ENCODE results near the gene GOLGA6L10.
"Not testable (repeated sequence)": the region's sequence is repeated elsewhere in the genome, so short reads cannot be mapped to it uniquely, and the experiment has no call there.

Gene GOLGA6L10, protein sequence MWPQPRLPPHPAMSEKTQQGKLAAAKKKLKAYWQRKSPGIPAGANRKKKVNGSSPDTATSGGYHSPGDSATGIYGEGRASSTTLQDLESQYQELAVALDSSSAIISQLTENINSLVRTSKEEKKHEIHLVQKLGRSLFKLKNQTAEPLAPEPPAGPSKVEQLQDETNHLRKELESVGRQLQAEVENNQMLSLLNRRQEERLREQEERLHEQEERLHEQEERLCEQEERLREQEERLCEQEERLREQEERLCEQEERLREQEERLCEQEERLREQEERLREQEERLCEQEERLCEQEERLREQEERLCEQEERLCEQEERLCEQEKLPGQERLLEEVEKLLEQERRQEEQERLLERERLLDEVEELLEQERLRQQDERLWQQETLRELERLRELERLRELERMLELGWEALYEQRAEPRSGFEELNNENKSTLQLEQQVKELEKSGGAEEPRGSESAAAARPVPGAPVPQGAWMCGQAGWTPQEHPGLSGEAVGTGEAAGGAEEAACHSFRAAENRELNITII

DNA sequence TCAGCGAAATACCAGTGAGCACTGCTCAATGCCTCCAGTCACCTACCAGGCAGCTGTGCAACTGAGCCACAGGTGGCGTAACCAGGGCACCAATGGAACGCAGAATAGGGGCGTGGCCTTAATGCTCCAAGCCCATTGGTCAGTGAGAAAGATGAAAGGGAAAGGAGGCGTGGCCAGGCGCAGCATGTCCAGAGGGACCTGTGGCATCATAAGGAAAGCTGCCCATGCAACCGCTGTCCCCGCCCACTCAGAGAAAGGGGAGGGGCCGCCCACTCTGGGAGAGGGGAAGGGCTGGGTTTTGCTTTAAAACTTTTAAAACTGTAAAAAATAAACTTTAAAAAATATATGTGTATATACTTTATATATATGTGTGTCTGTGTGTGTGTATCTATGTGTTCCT lies at the start of gene GOLGA6L10:
GOLGA6L10 (minus strand) TSS at position 101 of the 400 bp plus-strand sequence; CDS start at position 1, 100 bp downstream.
- not testable (repeated sequence) for DNase-seq

DNA sequence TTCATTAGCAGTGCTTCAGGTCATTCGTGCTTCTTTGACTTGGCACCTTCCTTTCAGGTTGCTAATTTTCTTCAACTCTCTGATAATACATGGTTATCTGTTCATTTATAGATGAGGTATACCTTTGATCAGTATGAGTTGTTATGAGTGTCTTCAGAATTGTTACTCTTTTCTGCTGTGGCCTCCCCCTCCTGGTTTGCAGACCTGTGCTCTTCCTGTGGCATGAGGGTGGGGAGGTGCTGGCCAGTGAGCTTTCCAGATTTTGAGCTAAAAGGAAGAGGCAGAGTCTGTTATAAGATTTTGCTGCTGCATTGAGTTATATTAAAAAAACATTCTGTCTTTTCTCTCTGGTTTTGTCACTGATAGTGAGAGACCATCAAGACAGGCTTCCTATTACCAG lies 49.5 kb upstream of the GOLGA6L10 start:
- no peak for DNase-seq

DNA sequence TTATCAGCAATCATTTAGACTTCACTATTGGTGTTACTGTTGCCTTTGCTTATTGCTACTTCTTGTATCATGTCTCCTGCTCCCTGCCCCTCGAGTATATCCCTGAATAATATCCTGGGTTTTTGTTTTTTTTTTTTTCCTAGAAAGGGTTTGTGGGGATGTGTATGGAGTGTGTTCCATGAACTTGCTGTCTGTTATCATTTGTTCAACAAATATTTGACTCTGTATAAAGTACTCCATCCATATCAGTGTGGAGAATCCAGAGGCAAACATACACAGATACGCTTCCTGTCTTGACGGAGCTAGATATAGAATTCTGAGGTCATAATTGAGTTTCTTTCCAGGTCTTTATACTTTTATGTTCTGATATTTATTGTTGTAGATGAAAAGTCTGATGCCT lies 48.5 kb upstream of the GOLGA6L10 start:
- DNase-seq, result no peak

DNA sequence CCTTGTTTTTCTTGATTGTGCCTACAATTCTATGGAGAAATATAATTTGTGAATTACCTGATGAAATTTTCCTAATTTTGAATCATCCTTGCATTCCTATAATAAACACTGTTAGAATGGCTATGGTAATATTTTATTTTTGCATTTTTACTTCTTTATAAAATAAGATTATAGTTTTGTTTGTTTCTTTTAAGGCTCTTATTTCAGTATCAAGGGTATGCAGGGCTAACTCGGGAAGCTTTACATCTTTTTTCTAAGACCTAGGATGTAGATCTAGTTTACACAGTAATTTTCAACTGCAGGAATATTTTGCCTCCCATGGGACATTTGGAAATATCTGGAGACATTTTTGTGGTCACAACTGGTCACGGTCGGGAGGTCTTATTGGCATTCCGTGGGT lies 46.5 kb upstream of the GOLGA6L10 start:
- DNase-seq, result not testable (repeated sequence)

DNA sequence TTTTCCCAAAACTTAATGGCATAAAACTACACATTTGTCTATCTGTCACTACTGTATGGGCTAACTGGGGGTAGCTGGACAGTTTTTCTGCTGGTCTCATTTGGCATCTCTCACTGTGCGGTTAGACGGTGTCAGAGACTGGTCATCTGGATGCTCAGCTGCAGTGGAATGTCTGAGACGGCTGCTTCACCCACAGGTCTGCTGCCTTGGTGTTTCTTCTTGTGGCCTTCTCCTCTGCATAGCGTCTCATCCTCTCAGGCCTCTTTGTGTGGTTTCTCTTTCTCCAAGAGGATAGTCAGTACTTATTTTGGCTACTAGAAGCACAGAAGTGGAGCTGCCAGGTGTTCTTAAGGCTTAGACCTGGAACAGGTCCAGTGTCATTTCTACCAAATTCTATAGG lies 44.4 kb upstream of the GOLGA6L10 start:
- no peak for DNase-seq

DNA sequence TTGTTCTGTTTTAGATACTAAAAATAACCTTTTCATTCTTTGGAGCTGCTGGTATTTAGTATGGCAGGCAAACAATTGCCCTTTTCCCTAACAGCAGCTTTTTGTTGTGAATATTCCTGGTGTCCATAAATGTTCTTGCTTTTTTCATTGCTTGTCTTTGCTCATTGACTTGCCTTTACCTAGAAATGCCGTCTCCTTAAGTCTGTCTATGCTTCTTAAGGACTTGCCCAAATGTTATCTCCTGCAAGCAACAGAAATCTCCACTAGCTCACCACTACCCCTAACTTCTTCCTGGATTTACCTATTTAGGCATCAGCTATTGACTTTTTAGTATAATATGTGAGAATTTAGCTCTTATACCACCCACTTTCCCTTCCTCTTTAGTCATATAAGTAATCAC lies 42.8 kb upstream of the GOLGA6L10 start:
- not testable (repeated sequence) for DNase-seq

DNA sequence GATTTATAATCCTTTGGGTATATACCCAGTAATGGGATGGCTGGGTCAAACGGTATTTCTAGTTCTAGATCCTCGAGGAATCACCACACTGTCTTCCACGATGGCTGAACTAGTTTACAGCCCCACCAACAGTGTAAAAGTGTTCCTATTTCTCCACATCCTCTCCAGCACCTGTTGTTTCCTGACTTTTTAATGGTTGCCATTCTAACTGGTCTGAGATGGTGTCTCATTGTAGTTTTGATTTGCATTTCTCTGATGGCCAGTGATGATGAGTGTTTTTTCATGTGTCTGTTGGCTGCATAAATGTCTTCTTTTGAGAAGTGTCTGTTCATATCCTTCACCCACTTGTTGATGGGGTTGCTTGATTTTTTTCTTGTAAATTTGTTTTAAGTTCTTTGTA lies 40.9 kb upstream of the GOLGA6L10 start:
- not testable (repeated sequence) for DNase-seq

DNA sequence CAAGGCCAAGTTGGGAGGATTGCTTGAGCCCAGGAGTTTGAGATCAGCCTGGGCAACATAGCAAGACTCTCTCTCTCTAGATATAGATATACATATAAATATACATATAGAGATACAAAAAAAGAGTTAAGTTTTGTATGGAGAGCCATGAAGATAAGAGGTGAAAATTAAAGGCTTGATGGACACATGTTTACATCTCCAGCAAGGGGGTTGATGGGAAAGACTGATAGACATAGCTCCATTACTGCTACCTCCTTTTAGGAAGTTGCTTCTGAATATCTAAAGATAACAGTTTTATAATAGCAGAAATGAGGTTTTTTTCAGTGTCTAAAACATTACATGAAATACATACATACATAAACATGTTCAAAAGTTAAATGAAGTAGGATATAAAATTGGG lies 37.9 kb upstream of the GOLGA6L10 start:
- not testable (repeated sequence) for DNase-seq

DNA sequence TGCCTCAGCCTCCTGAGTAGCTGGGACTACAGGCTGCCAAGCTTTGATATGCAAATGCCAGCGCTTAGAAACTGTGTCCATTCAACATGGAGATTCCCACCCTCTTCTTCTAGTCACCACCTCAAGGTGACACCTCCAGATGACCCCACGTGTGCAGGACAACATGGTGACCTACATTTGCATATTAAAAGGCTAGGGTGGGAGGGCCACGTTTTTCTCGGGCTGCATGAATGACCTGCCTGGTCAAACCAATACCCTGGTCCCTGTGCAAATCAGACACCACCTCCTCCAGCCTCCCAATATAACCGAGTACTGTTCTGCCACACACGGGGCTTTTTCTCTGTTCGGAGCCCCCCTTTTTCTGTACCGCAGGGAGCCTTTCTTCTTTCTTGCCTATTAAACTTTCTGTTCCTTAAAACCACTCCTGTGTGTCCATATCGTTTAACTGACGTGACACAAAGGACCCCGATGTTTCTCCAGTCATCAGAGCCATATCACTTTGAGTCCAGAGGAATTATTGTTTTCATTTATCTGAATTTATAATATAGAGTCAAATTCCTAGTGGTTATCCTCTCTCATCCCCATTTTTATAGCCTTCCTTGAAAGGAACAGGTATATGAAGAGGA lies 32.2 kb upstream of the GOLGA6L10 start:
- not testable (repeated sequence) for DNase-seq

DNA sequence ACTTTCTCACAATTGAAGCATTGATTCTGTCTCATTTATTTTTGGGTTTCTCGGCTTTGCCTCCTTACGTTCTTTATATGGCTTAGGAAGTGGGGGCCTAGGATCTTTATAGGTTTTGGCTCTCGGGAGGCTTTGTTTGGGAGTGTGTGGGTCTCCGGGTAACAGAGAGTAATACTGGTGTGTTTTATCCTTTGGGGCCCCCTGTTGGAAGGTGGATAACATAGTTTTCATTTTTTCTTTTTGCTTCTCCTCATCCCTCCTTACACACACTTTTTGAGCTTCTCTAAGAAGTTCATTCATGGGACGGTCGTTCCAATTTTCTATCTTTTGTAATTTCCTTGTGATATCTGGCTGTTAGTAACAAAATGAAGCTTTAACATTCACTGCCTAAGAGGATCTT lies 30.3 kb upstream of the GOLGA6L10 start:
- not testable (repeated sequence) for DNase-seq

DNA sequence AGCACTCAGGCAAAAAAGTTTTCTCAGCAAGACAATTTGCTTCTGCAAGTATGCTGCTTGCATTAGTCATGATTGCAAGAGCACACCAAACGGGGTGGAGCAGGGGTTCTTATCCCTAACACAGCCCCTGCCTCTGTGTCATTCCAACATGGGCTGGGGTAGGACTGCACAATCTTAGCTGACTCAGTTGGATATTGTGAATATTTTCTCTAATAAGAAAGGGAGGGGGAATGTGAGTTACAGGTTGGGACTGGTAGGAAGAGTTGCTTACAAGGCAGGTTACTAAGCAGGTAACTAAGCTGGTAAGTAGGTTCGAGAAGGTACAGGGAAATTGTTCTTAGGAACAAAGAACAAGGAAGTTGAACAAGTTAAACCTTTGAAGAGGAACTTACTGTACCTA lies 24.4 kb upstream of the GOLGA6L10 start:
- not testable (repeated sequence) for DNase-seq

DNA sequence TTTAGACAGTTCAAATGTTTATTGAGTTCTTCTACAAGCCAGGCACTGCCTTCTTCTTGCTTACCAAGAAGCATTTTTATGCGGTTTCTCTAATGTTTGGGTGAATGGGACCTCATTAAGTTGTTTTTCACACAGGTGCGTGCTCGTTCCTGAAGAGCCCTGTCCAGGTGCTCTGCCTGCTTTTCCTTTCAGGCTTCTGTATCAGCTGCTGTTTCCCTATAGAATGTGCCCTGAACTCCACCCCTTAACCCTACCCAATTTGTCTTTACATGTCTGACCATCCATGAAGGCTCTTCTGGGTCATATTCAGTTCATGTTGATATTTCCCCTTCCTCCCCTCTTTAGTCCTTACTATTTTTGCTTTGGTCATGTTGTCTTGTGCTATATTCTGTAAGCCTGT lies 22.4 kb upstream of the GOLGA6L10 start:
- DNase-seq, result no peak

DNA sequence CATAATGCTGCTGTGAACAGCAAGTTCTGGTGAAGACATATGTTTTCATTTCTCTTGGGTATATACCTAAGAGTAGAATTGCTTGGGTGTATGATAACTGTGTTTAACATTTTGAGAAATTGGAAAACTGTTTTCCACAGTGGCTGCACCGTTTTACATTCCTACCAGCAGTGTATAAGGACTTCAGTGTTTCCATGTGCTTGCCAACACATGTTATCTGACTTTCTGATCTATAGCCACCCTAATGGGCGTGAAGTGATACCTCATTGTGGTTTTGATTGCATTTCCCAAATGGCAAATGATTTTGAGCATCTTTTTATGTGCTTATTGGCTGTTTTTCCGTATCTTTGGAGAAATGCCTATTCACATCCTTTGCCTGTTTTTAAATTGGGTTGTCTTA lies 18.5 kb upstream of the GOLGA6L10 start:
- DNase-seq, result not testable (repeated sequence)

DNA sequence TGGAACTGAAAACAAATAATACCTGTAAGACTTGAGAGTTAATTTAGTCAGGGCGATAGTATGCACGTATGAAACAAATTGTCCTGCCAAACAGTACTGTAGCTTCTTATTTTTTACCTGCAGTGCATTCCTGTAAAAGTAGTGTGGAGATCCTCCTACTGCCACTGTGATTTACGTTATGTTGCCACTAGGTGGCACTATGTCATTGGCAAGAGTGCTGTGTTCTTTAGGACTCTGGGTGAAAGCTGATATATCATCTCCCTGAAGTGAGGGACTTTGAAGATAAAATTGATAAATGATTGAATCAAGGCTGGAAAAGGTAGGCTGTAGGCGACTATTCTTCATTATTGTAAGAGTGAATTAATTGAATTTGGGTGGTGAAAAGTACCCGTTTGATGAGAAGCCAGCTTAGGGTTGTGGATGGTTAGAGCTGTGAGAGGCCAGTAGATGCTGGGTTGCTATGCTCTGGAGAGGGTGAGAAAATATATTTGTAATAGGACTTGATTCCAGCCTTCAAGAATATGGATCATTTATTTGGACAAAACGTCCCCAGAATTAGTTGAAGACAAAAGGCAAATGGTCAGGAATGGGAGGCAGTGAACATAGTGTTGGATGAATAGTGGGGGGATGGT lies 16.5 kb upstream of the GOLGA6L10 start:
- DNase-seq, result not testable (repeated sequence)

DNA sequence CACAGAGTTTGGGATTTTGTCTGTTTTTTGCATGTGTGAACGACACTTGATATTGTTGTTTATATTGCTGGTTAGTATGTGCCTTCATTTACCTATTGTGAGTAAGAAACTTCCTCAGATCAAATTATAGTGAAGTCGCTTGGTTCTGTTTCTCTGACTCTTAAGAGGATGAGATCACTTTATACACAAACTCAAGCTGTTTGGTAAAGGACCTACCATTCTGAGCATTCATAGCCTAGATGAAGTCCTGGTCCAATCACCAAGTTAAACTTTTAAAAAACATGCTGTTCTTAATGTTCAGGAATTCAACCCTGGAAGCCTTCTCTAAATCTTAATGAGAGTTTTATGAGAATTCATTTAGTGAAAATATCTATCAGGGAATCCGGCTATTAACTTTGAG lies 15.3 kb upstream of the GOLGA6L10 start:
- not testable (repeated sequence) for DNase-seq

DNA sequence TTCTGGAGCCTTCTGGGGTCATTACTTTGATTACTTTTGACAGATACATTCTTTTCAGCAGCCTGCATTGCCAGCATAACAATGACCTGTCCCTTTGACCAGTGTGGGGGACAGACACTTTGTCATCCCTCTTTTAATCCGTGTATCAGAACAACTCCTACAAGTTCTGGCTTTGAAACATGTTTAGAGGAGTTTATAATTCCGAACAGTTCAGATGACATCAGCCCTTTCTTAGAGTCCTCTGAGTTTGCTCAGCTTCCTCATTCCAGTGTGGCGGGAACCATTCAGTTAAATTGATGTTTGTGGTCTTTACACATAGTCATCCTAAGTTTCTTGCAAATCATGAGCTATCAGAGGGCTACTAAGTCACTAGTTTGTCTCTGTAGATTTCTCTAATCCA lies 13.5 kb upstream of the GOLGA6L10 start:
- not testable (repeated sequence) for DNase-seq

DNA sequence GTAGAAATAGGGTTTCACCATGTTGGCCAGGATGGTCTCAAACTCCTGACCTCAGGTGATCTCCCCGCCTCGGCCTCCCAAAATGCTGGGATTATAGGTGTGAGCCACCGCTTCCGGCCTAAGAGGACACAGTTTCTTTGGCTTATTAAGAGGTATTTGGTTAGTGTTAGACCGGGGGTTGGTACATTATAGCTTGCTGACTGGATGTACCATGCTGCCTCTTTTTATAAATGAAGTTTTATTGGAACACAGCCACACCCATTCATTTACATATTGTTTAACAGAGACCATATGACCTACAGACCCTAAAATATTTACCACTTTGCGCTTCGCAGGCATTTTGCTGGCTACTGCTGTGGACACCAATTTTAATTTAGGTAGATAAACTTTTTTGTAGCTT lies 11.3 kb upstream of the GOLGA6L10 start:
- not testable (repeated sequence) for DNase-seq

DNA sequence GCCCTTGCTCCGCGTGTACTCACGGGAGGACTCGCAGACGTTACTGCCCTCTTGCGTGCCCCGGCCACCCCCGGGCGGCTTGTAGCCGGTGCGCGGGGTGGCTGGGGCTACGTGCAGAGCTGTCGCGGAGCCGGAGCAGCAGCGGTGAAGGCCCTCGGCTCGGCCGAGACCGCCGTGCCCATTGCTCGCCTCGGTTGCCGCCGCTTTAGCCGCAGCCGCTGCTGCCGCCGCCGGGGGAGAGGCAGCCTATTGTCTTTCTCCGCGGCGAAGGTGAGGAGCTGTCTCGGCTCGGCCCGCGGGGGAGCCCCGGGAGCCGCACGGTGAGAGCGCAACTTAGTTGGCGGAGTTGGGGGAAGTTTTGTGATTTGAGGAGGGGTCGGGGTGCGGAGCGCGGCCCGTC lies 5.8 kb upstream of the GOLGA6L10 start:
- not testable (repeated sequence) for DNase-seq

DNA sequence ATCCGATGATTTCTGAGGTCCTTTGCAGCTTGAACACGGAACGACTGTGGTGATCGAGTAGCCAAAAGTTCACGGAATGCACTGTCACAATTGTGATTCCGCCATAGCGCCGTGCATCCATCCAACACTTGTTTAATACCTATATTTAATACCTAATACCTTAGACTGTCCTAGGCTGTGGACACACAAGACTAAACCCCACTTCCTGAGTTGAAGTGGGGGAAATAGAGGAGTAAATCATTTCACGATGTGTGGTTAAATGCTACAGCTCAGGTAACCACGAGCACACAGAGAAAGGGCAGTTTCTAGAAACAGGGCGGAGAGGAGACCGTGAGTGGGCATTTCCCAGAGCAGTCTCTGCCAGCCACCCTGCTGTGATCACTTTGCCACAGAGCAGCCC lies 5.3 kb upstream of the GOLGA6L10 start:
- DNase-seq, result not testable (repeated sequence)

DNA sequence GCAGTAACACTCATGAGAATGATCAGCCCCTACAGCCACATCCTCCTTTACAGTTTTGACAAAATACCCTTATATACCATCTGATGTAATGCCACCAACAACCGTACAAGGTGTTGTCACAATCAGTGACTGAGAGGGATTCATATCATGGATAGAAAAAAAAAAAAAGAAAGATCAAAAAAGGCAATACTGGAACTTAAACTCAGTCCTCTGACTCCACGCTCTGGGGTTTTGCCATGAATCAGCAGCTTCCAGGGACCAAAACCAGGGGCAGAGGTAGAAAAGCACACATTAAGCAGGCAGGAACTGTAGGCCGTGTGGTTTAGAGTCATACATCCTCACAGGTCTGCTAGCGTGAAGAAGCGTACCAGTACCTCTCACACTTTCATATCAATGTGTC lies 1.6 kb downstream of the GOLGA6L10 start:
- not testable (repeated sequence) for DNase-seq

DNA sequence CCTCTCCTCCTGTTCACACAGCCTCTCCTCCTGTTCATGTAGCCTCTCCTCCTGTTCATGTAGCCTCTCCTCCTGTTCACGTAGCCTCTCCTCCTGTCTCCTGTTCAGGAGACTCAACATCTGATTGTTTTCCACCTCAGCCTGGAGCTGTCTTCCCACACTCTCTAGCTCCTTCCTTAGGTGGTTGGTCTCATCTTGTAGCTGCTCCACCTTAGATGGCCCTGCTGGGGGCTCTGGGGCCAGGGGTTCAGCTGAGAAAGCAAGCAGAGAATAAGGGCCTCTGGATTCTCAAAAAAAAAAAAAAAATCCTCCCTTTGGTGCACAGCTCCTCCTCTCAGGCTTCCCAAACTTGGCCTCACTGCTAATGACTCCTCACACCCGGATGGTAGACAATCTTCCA lies 4.1 kb downstream of the GOLGA6L10 start:
- DNase-seq, result not testable (repeated sequence)

DNA sequence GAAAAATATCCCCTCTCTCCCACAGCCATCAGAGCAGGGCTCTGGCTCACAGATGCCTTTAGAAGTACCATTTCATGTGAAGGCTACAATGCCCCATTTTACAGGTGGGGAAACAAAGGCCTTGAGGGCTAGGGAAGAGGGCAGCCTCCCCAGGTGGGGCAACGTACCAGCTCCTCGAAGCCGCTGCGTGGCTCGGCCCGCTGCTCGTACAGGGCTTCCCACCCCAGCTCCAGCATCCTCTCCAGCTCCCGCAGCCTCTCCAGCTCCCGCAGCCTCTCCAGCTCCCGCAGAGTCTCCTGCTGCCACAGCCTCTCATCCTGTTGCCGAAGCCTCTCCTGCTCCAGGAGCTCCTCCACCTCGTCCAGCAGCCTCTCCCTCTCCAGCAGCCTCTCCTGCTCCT lies 4.9 kb downstream of the GOLGA6L10 start:
- not testable (repeated sequence) for DNase-seq

DNA sequence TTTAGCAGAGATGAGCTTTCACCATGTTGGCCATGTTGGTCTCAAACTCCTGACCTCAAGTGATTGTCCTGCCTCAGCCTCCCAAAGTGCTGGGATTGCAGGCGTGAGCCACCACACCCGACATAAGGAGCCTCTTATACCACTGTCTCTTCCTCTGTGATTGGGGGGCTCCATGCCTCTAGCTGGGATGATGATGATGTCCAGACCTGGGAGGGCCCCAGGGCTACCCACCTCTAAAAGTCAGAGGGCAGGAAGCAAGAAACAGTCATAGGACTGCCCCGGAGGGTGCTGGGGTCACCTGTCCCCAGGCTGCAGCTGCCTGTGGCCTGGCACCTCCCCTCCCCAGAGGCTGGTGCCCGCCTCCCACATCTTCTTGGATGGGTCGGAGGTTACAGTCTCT lies 5.4 kb downstream of the GOLGA6L10 start:
- DNase-seq, result not testable (repeated sequence)
